Stimulated activated CD4-positive, alpha-beta T cell treated with anti-CD3 and anti-CD28 coated beads, Interleukin-4, amount 100 ng/mL, for 24 hours (primary cell): ENCODE measurements around the gene RAB3IL1.
"Not testable (repeated sequence)": the region's sequence is repeated elsewhere in the genome, so short reads cannot be mapped to it uniquely, and the experiment has no call there.

Experiments used
- DNase-seq: peaks from one replicate; pipeline ENCODE4 v3.0.0-alpha.2; 2020

Gene RAB3IL1, protein sequence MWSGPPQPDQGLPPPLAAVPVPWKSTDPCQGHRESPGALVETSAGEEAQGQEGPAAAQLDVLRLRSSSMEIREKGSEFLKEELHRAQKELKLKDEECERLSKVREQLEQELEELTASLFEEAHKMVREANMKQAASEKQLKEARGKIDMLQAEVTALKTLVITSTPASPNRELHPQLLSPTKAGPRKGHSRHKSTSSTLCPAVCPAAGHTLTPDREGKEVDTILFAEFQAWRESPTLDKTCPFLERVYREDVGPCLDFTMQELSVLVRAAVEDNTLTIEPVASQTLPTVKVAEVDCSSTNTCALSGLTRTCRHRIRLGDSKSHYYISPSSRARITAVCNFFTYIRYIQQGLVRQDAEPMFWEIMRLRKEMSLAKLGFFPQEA

DNA sequence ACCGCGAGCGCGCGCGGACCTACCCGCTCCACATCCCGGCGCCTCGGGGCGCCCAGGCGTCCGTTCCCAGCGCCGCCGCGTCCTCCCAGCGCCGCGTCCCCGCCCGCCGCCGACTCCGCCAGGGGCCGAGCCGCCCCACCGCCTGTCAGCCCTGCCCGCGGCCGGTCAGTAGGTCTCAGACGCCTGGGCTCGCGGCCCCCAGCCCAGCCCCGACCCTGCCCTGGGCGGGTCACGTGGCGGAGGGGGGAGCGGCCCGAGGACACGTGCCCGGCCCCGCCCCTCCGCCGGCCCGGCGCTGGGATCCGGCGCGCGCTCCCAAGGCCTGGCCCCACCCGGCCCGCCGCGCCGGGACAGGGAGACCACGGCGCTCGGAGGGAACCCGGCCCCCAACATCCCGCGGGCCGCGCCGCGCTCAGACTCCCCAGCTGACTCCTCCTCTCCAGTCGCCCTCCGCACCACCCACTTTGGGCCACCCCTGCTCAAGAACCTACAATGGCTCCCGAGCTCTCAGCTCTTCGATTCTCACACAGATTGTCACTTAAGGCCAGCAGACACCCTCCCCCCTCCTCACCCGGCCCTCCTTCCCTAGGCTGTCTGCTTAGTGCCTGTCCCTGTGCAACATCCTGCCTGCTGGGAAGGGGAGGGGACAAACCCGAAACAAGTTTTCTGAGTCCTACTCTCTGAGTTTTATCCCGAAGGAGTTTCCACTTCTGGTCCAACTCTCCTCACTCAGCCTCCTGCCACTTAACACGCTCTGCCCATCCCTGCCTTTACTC, at the start of gene RAB3IL1:
Gene RAB3IL1, minus strand, starts transcription at position 233 of the 776 bp plus-strand sequence. Its CDS starts 199 bp downstream, at position 34.
- DNase-seq, result peak; percentile 2

GRCh38 chr11:61966734-61967115, 49.4 kb upstream of the RAB3IL1 start:
- DNase-seq, result peak; percentile 40

DNA sequence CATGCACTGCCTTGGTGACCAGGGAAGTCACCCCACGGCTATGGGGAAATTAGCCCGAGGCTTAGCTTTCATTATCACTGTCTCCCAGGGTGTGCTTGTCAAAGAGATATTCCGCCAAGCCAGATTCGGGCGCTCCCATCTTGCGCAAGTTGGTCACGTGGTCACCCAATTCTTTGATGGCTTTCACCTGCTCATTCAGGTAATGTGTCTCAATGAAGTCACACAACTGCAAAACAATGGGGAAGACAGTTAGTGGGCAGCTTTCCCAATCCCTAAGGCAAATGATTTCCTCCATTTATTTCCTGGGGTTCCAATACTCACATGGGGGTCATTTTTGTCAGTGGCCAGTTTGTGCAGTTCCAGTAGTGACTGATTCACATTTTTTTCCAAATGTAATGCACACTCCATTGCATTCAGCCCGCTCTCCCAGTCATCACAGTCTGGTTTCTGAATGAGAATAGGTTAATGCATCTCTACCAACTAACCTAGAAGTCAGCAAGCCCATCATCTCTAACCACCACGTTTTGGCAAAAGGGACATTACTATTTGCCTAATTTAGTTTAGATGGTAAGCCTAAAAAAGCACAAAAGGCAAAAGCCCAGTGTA, 47.4 kb upstream of the RAB3IL1 start:
- not testable (repeated sequence) for DNase-seq

- DNase-seq, result no peak
Measured at GRCh38 chr11:61964058-61964665, 46.8 kb upstream of the RAB3IL1 start.

GRCh38 chr11:61963282-61964057, 46.1 kb upstream of the RAB3IL1 start:
- no peak for DNase-seq

- DNase-seq, result no peak
Measured at GRCh38 chr11:61963016-61963281, 45.6 kb upstream of the RAB3IL1 start.

- no peak for DNase-seq
Measured at GRCh38 chr11:61962213-61963015, 45.0 kb upstream of the RAB3IL1 start.

DNA sequence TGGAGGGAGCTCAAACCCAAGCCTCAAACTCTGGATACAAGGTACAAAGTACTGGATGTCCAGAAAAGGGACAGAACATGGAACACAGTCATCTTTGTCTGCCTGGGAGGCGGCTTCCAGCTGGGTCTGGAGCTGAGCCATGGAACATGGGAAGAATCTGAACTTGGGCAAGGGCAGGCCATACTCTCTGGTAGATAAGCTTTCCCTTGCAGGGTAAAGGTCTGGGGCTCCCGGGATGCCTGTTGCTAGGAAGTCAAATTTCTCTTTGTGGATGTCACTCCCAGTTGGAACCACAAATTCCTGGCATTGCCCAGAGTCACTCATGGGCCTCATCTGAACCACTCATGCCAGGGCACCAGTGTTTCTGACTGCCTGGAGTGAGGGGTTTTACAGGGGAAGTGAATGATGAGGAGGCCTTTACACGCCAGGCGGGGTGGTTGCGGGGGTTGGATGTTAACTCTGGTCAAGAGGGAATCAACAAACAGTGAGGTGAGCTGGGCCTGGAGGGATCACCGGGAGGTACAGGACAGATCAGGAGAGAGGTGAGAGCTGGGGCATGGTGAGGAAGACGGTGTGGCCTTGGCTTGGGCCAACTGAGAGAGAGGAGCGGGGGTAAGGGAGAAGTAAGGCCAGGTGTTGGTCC, 44.3 kb upstream of the RAB3IL1 start:
- DNase-seq, result no peak

- DNase-seq, result no peak
Measured at GRCh38 chr11:61960532-61960931, 43.2 kb upstream of the RAB3IL1 start.

DNA sequence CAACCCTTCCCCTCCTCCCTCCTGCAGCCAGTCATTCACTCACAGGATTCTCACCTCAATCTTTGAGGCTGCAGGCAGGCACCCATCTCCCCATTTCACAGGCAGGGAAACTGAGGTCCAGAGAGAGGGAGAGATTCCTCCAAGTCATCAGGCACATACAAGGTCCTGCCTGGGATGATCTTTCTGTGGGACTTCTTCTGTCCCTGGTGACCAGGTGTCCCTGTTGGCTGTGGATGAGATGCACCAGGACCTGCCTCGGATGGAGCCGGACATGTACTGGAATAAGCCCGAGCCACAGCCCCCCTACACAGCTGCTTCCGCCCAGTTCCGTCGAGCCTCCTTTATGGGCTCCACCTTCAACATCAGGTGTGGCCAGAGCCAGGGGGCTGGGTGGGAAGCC, 42.3 kb upstream of the RAB3IL1 start:
- DNase-seq, result no peak

GRCh38 chr11:61959114-61959513, 41.7 kb upstream of the RAB3IL1 start:
- no peak for DNase-seq

- no peak for DNase-seq
Measured at GRCh38 chr11:61958590-61958989, 41.2 kb upstream of the RAB3IL1 start.

GRCh38 chr11:61957021-61957770, 39.8 kb upstream of the RAB3IL1 start:
- peak; percentile 2 for DNase-seq

GRCh38 chr11:61956191-61957020, 39.0 kb upstream of the RAB3IL1 start:
- no peak for DNase-seq

DNA sequence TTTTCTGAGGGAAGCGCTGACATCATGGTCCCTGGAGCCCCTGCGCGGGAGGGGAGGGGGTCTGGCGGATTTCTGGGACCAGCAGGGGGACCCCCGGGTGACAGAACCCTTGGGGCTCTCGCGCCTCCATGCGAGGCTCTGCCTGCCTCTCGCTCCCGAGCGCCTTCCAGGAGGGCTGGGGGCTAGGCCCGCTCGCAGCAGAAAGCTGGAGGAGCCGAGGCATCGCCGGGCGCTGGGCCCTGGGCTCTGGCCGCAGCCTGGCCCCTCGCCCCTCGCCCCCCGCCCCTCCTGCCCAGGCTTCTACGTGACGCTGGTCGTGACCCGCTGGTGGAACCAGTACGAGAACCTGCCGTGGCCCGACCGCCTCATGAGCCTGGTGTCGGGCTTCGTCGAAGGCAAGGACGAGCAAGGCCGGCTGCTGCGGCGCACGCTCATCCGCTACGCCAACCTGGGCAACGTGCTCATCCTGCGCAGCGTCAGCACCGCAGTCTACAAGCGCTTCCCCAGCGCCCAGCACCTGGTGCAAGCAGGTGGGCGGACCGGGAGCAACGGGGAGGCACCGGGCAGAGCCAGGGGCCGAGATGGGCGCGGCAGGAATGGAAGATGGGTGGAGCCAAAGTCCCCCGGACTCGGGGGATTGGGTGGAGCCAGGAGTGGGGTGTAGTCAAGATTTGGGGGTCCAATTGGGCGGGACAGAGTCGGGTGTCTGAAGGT, 38.2 kb upstream of the RAB3IL1 start:
- no peak for DNase-seq

DNA sequence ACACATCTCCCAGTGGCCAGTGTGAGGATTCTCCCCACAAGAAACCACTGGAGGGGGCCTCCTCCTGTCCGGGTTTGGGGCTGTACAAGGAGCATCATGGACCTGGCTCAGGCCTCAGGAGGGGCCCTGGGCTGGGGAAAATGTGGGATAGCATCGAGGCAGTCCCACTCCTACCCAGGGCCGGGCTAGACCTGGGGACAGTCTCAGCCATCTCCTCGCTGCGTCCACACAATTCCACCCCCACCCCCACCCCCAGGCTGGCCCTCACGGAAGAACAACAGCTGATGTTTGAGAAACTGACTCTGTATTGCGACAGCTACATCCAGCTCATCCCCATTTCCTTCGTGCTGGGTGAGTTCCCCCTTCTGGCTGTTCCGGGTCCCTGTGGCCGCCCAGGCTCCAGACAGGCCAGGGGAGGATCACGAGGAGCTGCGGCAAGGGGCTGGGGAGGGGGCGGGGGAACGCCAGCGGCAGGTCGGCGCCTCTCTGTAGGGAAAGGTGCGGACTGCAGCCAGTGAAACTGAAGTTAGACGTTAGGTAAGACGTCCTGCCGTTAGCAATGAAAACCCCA, 37.6 kb upstream of the RAB3IL1 start:
- DNase-seq, result no peak

DNA sequence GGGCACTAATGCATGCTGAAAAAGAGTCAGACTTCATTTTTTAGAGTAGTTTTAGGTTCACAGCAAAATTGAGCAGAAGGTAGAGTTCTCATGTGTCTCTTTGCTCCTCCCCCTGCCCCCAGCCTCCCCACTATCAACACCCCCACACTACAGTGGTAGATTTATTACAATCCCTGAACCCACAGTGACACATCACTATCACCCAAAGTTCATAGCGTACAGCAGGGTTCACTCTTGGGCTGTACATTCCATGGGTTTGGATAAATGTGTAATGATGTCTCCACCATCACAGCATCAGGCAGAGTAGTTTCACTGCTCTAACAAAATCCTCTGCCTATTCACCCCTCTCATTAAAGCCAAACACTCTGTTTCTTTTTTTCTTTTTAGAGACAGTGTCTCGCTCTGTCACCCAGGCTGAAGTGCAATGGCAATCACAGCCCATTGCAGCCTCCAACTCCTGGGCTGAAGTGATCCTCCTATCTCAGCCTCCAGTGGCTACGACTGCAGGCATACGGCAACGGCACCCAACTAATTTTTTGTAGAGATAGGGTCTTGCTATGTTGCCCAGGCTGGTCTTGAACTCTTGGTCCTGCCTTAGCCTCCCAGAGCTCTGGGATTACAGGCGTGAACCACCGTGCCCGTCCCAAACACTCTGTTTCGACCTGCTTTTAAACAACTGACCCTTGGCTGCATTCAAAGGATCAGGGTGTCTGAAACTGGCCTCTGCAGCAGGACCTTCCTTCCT, 36.9 kb upstream of the RAB3IL1 start:
- no peak for DNase-seq

- DNase-seq, result not testable (repeated sequence)
Measured at GRCh38 chr11:61953632-61954031, 36.3 kb upstream of the RAB3IL1 start.
